ENCODE data around the gene S100A2.
"Not testable (repeated sequence)": the region's sequence is repeated elsewhere in the genome, so short reads cannot be mapped to it uniquely, and the experiment has no call there.

S100A2 gene

GRCh38 chr1:153531638-153532037 lies 34.0 kb downstream of the S100A2 start:
- Histone ChIP-seq H3K36me3 (ENCODE audit: low read depth) (peaks cover 17% of the 10 kb centered on the region), H3K4me1 (ENCODE audit: insufficient read depth, poor library complexity, severe bottlenecking) (peaks cover 36% of the 10 kb centered on the region), H3K27me3 (ENCODE audit: insufficient read depth, poor library complexity, severe bottlenecking) (no peaks in the 10 kb centered on the region), H3K4me3 (ENCODE audit: severe bottlenecking) (no peak overlapping the region), H3K27ac (ENCODE audit: poor library complexity, severe bottlenecking) (peak overlapping the region; percentile 96), H3K9me3 (ENCODE audit: severe bottlenecking) (no peaks in the 10 kb centered on the region)
- DNase-seq (ENCODE audit: low spot score), result no peak
- ATAC-seq (ENCODE audit: low read depth), result no peak
- no peak for TF ChIP-seq CTCF (IDR thresholded peaks at IDR 0.05; ENCODE audit: poor library complexity, severe bottlenecking)

- no peaks in the 10 kb centered on the region for H3K9me3 ChIP-seq (ENCODE audit: severe bottlenecking)
- no peak for DNase-seq (ENCODE audit: low spot score)
- H3K27ac ChIP-seq (ENCODE audit: poor library complexity, severe bottlenecking), result peak overlapping the region; percentile 100
- no peak for ATAC-seq (ENCODE audit: low read depth)
- H3K4me1 ChIP-seq (ENCODE audit: insufficient read depth, poor library complexity, severe bottlenecking), result peaks cover 40% of the 10 kb centered on the region
- no peaks in the 10 kb centered on the region for H3K27me3 ChIP-seq (ENCODE audit: insufficient read depth, poor library complexity, severe bottlenecking)
- no peaks in the 10 kb centered on the region for H3K36me3 ChIP-seq (ENCODE audit: low read depth)
- no peak overlapping the region for H3K4me3 ChIP-seq (ENCODE audit: severe bottlenecking)
- no peak for TF ChIP-seq CTCF (IDR thresholded peaks at IDR 0.05; ENCODE audit: poor library complexity, severe bottlenecking)
Measured at GRCh38 chr1:153527683-153528040, 38.0 kb downstream of the S100A2 start.

GRCh38 chr1:153527023-153527682 lies 38.5 kb downstream of the S100A2 start:
- peak; percentile 88 for ATAC-seq (ENCODE audit: low read depth)
- Histone ChIP-seq H3K36me3 (ENCODE audit: low read depth) (no peaks in the 10 kb centered on the region), H3K4me1 (ENCODE audit: insufficient read depth, poor library complexity, severe bottlenecking) (peaks cover 35% of the 10 kb centered on the region), H3K27me3 (ENCODE audit: insufficient read depth, poor library complexity, severe bottlenecking) (no peaks in the 10 kb centered on the region), H3K9me3 (ENCODE audit: severe bottlenecking) (no peaks in the 10 kb centered on the region), H3K27ac (ENCODE audit: poor library complexity, severe bottlenecking) (peak overlapping the region; percentile 100), H3K4me3 (ENCODE audit: severe bottlenecking) (no peak overlapping the region)
- no peak for TF ChIP-seq CTCF (IDR thresholded peaks at IDR 0.05; ENCODE audit: poor library complexity, severe bottlenecking)
- DNase-seq (ENCODE audit: low spot score), result peak; percentile 90

GRCh38 chr1:153526132-153526543 lies 39.5 kb downstream of the S100A2 start:
- peak overlapping the region; percentile 100 for H3K27ac ChIP-seq (ENCODE audit: poor library complexity, severe bottlenecking)
- TF ChIP-seq CTCF (IDR thresholded peaks at IDR 0.05; ENCODE audit: poor library complexity, severe bottlenecking), result no peak
- no peaks in the 10 kb centered on the region for H3K27me3 ChIP-seq (ENCODE audit: insufficient read depth, poor library complexity, severe bottlenecking)
- peaks cover 35% of the 10 kb centered on the region for H3K4me1 ChIP-seq (ENCODE audit: insufficient read depth, poor library complexity, severe bottlenecking)
- H3K4me3 ChIP-seq (ENCODE audit: severe bottlenecking), result no peak overlapping the region
- DNase-seq (ENCODE audit: low spot score) (peak; percentile 91), ATAC-seq (ENCODE audit: low read depth) (peak; percentile 83)
- no peaks in the 10 kb centered on the region for H3K36me3 ChIP-seq (ENCODE audit: low read depth)
- no peaks in the 10 kb centered on the region for H3K9me3 ChIP-seq (ENCODE audit: severe bottlenecking)

- H3K27me3 ChIP-seq (ENCODE audit: insufficient read depth, poor library complexity, severe bottlenecking), result no peaks in the 10 kb centered on the region
- no peak for TF ChIP-seq CTCF (IDR thresholded peaks at IDR 0.05; ENCODE audit: poor library complexity, severe bottlenecking)
- H3K4me3 ChIP-seq (ENCODE audit: severe bottlenecking), result no peak overlapping the region
- peaks cover 40% of the 10 kb centered on the region for H3K4me1 ChIP-seq (ENCODE audit: insufficient read depth, poor library complexity, severe bottlenecking)
- ATAC-seq (ENCODE audit: low read depth) (no peak), DNase-seq (ENCODE audit: low spot score) (no peak)
- no peaks in the 10 kb centered on the region for H3K9me3 ChIP-seq (ENCODE audit: severe bottlenecking)
- no peaks in the 10 kb centered on the region for H3K36me3 ChIP-seq (ENCODE audit: low read depth)
- peak overlapping the region; percentile 100 for H3K27ac ChIP-seq (ENCODE audit: poor library complexity, severe bottlenecking)
Measured at GRCh38 chr1:153525088-153525728, 40.4 kb downstream of the S100A2 start.

GRCh38 chr1:153522353-153523048 lies 43.1 kb downstream of the S100A2 start:
- not testable (repeated sequence) for H3K9me3 ChIP-seq (ENCODE audit: severe bottlenecking); H3K4me3 ChIP-seq (ENCODE audit: severe bottlenecking); H3K27me3 ChIP-seq (ENCODE audit: insufficient read depth, poor library complexity, severe bottlenecking); DNase-seq (ENCODE audit: low spot score); H3K36me3 ChIP-seq (ENCODE audit: low read depth); ATAC-seq (ENCODE audit: low read depth)
- peak overlapping the region; percentile 100 for H3K27ac ChIP-seq (ENCODE audit: poor library complexity, severe bottlenecking)
- peaks cover 34% of the 10 kb centered on the region for H3K4me1 ChIP-seq (ENCODE audit: insufficient read depth, poor library complexity, severe bottlenecking)

- not testable (repeated sequence) for ATAC-seq (ENCODE audit: low read depth); H3K4me3 ChIP-seq (ENCODE audit: severe bottlenecking)
Measured at GRCh38 chr1:153521808-153522207, 43.8 kb downstream of the S100A2 start.

More at GRCh38 chr1:153521808-153522207, 43.8 kb downstream of the S100A2 start:
- Histone ChIP-seq H3K27ac (ENCODE audit: poor library complexity, severe bottlenecking) (peak overlapping the region; percentile 41), H3K4me1 (ENCODE audit: insufficient read depth, poor library complexity, severe bottlenecking) (peaks cover 27% of the 10 kb centered on the region)
- H3K9me3 ChIP-seq (ENCODE audit: severe bottlenecking); DNase-seq (ENCODE audit: low spot score); H3K27me3 ChIP-seq (ENCODE audit: insufficient read depth, poor library complexity, severe bottlenecking); H3K36me3 ChIP-seq (ENCODE audit: low read depth): not testable (repeated sequence)

Data from RWPE2 (cell line).